OCI-LY3 (cell line): ENCODE data around the gene ACTN3.

Experiments used
- H2AFZ ChIP-seq: fragments of 200-600, 300-600 bp; shearing (Covaris generic); 2 replicates; pipeline ENCODE4 v1.6.0; 2014; ENCODE audit warnings: antibody characterized with exemption, low read depth, low read length
- H3K27ac ChIP-seq: fragments of 200-600, 300-600 bp; sonication (generic); 2 replicates; pipeline ENCODE4 v1.5.1; 2014; ENCODE audit warnings: mild to moderate bottlenecking, low read length, moderate library complexity, mixed read lengths
- H3K27me3 ChIP-seq: fragments of 200-600, 300-600 bp; sonication (generic); 2 replicates; pipeline ENCODE4 v1.6.1; 2014; ENCODE audit warnings: low read depth, low read length, mixed read lengths
- H3K36me3 ChIP-seq: fragments of 200-600, 300-600 bp; sonication (generic); replicated peaks from 2 replicates; pipeline ENCODE3; 2014; ENCODE audit warnings: low read depth, low read length, mixed read lengths
- H3K4me1 ChIP-seq: fragments of 300-600, 200-600 bp; sonication (generic); 2 replicates; pipeline ENCODE4 v1.6.1; 2014; ENCODE audit warnings: low read length, mixed read lengths
- H3K4me2 ChIP-seq: fragments of 200-600, 300-600 bp; sonication (generic); 2 replicates; pipeline ENCODE4 v1.6.1; 2014; ENCODE audit warnings: low read length, mixed read lengths
- H3K4me3 ChIP-seq: fragments of 300-600, 200-600 bp; sonication (generic); 2 replicates; pipeline ENCODE4 v1.5.1; 2014; ENCODE audit warnings: antibody characterized with exemption, mild to moderate bottlenecking, low read length, moderate library complexity
- H3K79me2 ChIP-seq: fragments of 300-600, 200-600 bp; shearing (Covaris generic); 2 replicates; pipeline ENCODE4 v1.6.1; 2014; ENCODE audit warnings: mild to moderate bottlenecking, low read length, mixed read lengths
- H3K9ac ChIP-seq: fragments of 300-600, 200-600 bp; shearing (Covaris generic); 2 replicates; pipeline ENCODE4 v1.6.0; 2014; ENCODE audit warnings: mild to moderate bottlenecking, low read length, moderate library complexity
- H3K9me3 ChIP-seq: fragments of 200-600, 300-600 bp; shearing (Covaris generic); 2 replicates; pipeline ENCODE4 v1.6.1; 2014; ENCODE audit warnings: low read length, mixed read lengths; ENCODE audit not compliant: insufficient read depth
- H4K20me1 ChIP-seq: fragments of 200-600, 300-600 bp; sonication (generic); 2 replicates; pipeline ENCODE4 v1.6.1; 2016; ENCODE audit warnings: low read length, mixed read lengths; ENCODE audit not compliant: insufficient read depth
- EZH2phosphoT487 ChIP-seq: fragments of 200-600 bp; shearing (Covaris generic); IDR thresholded peaks from 2 replicates; pipeline ENCODE4 v1.6.1; 2018; ENCODE audit warnings: antibody characterized with exemption, mixed run types, low read depth
- TF ChIP-seq, protein P1 (sequence below): fragments of 200-600, 300-600 bp; sonication (generic); IDR thresholded peaks from 2 replicates; pipeline ENCODE4 v1.5.1; 2014; ENCODE audit warnings: antibody characterized with exemption, low read length, low read depth

ACTN3 gene

GRCh38 chr11:66570079-66570849 lies 23.6 kb downstream of the ACTN3 start:
- TF ChIP-seq, protein P1, sequence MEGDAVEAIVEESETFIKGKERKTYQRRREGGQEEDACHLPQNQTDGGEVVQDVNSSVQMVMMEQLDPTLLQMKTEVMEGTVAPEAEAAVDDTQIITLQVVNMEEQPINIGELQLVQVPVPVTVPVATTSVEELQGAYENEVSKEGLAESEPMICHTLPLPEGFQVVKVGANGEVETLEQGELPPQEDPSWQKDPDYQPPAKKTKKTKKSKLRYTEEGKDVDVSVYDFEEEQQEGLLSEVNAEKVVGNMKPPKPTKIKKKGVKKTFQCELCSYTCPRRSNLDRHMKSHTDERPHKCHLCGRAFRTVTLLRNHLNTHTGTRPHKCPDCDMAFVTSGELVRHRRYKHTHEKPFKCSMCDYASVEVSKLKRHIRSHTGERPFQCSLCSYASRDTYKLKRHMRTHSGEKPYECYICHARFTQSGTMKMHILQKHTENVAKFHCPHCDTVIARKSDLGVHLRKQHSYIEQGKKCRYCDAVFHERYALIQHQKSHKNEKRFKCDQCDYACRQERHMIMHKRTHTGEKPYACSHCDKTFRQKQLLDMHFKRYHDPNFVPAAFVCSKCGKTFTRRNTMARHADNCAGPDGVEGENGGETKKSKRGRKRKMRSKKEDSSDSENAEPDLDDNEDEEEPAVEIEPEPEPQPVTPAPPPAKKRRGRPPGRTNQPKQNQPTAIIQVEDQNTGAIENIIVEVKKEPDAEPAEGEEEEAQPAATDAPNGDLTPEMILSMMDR = no peak
- no peak for TF ChIP-seq EZH2phosphoT487
- Histone ChIP-seq H3K79me2 (no peaks in the 10 kb centered on the region), H4K20me1 (no peaks in the 10 kb centered on the region), H3K4me3 (no peak overlapping the region), H3K36me3 (no peaks in the 10 kb centered on the region), H3K9ac (no peak overlapping the region), H2AFZ (no peak overlapping the region; the same call in 1 of the 2 replicates), H3K4me2 (no peak overlapping the region), H3K9me3 (no peaks in the 10 kb centered on the region), H3K27me3 (0 out of 2 replicates have a peak, but pooled peaks cover 5% of the 10 kb centered on the region), H3K27ac (no peak overlapping the region), H3K4me1 (no peaks in the 10 kb centered on the region)

DNA sequence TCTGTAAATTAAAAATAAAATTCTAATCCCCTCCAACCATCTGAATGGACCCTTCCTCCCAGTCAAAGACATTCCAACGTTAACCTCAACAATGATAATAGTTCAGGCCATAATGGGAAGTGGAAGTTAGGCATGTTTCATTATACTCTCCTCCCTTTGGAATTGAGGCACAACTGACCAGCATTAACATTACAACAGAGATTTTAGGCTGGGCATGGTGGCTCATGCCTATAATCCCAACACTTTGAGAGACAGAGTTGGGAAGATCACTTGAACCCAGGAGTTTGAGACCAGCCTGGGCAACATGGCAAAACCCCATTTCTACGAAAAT lies 24.1 kb downstream of the ACTN3 start:
- H3K27me3 ChIP-seq = 0 out of 2 replicates have a peak, but pooled peaks cover 5% of the 10 kb centered on the region
- no peak overlapping the region for H3K27ac ChIP-seq
- H3K4me1 ChIP-seq = no peaks in the 10 kb centered on the region
- no peak overlapping the region for H3K9ac ChIP-seq
- no peaks in the 10 kb centered on the region for H3K9me3 ChIP-seq
- H4K20me1 ChIP-seq = no peaks in the 10 kb centered on the region
- no peaks in the 10 kb centered on the region for H3K36me3 ChIP-seq
- H2AFZ ChIP-seq = no peak overlapping the region
- no peak overlapping the region for H3K4me2 ChIP-seq
- no peaks in the 10 kb centered on the region for H3K79me2 ChIP-seq
- H3K4me3 ChIP-seq = no peak overlapping the region
- TF ChIP-seq, protein P1 = no peak
- no peak for TF ChIP-seq EZH2phosphoT487

DNA sequence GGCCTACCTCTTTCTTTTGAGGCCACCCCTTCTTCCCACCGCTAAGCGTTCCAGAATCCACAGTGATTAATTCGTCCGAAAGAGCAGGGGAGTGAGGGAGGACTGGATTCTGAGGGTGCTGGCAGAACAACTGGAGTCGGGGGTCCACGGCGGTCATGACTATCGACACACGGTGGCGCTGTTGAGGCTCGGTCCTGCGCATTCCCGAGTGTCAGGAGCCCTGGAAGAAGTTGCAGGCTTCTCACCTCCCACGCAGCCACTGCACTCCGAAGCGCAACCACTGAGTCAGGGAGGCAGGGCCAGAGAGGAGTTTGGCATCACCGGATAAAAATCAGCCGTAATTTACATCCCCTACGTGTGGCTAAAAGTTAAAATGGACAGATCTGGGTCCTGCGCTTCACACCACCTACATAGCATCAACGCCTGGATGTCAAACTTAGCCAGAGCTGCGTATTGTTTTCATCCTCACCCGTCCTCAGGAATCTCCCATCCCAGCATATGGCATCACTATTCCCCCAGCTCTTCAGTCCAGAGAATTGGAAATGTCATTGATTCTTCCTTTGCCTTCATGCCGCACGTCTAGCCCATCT lies 32.4 kb downstream of the ACTN3 start:
- Histone ChIP-seq H3K4me1 (no peaks in the 10 kb centered on the region), H3K9ac (no peak overlapping the region), H3K79me2 (no peaks in the 10 kb centered on the region), H3K36me3 (no peaks in the 10 kb centered on the region), H3K4me3 (no peak overlapping the region), H3K4me2 (0 out of 2 replicates have a peak overlapping the region, but pooled peaks have one; percentile 3), H2AFZ (no peak overlapping the region), H3K9me3 (peaks cover 5% of the 10 kb centered on the region; the same call in 1 of the 2 replicates), H4K20me1 (no peaks in the 10 kb centered on the region), H3K27ac (no peak overlapping the region), H3K27me3 (no peaks in the 10 kb centered on the region)
- TF ChIP-seq, protein P1 = peak; percentile 85
- TF ChIP-seq EZH2phosphoT487 = no peak

DNA sequence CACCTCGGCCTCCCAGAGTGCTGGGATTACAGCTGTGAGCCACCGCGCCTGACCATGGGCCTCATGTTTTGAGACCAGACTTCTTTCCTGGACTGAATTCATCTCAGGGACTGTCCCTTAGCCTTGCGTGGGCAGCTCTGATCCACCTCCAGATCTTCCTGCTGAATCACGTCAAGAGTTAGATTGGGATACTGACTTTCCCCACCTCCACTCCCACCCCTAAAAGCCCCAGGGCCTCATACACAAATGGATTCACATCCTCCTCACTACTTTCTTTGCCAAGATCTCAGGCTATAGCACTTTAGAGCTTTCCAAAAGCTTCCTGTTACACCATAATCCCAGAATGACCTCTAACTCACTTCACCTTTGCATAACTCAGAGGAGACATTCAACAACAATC lies 34.1 kb downstream of the ACTN3 start:
- H3K36me3 ChIP-seq = no peaks in the 10 kb centered on the region
- H3K4me3 ChIP-seq = no peak overlapping the region
- H3K9ac ChIP-seq = no peak overlapping the region
- H3K4me1 ChIP-seq = no peaks in the 10 kb centered on the region
- H3K9me3 ChIP-seq = peaks cover 5% of the 10 kb centered on the region; the same call in 1 of the 2 replicates
- no peak overlapping the region for H2AFZ ChIP-seq
- H3K4me2 ChIP-seq = no peak overlapping the region
- no peak overlapping the region for H3K27ac ChIP-seq
- no peaks in the 10 kb centered on the region for H3K79me2 ChIP-seq
- H4K20me1 ChIP-seq = no peaks in the 10 kb centered on the region
- TF ChIP-seq EZH2phosphoT487 = no peak
- TF ChIP-seq, protein P1 = no peak
- H3K27me3 ChIP-seq = no peaks in the 10 kb centered on the region
